GM21381 (cell line): ENCODE data around the gene SETD5.

Source experiments
- ATAC-seq: cut with Tn5 transposase; IDR thresholded peaks from one replicate; pipeline ENCODE4 v1.9.1; 2021; ENCODE audit warnings: mild to moderate bottlenecking, moderate library complexity; ENCODE audit not compliant: unreplicated experiment

SETD5 gene

DNA sequence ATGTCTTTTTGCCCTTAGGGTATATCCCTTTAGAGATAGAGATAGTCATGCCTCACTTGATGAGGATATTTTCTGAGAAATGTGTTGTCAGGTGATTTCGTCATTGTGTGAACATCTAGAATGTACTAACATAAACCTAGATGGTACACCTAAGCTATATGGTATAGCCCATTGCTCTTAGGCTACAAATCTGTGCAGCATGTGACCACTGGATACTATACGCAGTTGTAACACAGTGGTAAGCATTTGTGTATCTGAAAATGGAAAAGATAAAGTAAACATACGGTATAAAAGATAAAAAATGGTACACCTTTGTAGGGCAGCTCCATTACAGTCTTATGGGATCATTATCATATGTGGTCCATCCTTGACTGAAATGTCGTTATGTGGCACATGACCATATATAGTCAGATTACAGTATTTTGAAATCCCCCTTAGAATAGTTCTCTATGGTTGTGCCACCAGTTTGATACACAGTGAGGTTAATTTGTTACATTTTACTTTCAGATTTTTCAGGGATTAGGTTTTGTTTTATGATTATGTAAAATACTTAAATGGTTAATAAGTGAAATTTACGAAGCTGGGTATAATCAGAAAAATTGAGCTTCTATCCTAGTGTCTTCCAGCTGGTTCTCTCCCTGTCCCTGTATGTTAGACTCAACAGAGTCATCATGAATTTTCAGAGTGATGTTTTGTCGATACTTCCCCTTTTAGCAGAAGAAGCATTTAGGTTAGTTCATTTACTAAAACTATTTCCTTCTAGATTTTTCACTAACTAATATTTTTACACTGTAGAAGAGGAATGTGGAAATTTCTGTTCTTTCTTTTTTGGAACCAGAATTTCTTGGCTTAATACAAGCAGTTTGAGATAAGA is 12.8 kb downstream of the SETD5 start:
- no peak for ATAC-seq

GRCh38 chr3:9411302-9411701 is 13.9 kb downstream of the SETD5 start:
- no peak for ATAC-seq

DNA sequence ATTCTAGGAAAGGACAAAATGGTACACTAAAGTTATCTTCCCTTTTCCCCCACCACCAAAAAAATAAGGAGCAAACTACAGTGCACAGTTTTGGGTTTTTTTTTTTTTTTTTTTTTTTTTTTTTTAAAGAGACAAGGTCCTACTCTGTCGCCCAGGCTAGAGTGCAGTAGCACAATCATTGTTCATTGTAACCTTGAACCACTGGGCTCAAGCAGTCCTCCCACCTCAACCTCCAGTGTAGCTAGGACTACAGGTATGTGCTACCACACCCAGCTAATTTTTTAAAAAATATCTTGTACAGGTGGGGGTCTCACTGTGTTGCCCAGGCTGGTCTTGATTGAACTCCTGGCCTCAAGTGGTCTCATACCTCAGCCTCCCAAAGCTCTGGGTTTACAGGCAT is 14.9 kb downstream of the SETD5 start:
- ATAC-seq: no peak

DNA sequence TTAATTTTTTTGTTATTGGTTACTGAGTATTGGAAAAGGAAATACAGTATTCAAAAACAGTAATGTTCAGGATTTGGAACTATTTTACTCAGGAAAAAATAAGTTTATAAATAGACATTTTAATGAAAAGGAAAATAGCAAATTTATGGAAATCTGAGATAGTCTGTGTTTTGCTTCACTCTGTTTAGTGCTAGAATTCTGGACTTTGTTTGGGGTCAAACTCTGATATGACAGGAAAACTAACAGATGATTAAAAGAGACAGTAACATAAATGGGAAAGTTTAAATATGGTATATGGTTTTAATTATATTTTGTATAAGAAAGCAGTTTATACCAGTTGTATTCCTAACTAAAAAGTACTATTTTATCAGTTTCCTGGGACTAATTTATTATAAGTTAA is 17.4 kb downstream of the SETD5 start:
- ATAC-seq: no peak

DNA sequence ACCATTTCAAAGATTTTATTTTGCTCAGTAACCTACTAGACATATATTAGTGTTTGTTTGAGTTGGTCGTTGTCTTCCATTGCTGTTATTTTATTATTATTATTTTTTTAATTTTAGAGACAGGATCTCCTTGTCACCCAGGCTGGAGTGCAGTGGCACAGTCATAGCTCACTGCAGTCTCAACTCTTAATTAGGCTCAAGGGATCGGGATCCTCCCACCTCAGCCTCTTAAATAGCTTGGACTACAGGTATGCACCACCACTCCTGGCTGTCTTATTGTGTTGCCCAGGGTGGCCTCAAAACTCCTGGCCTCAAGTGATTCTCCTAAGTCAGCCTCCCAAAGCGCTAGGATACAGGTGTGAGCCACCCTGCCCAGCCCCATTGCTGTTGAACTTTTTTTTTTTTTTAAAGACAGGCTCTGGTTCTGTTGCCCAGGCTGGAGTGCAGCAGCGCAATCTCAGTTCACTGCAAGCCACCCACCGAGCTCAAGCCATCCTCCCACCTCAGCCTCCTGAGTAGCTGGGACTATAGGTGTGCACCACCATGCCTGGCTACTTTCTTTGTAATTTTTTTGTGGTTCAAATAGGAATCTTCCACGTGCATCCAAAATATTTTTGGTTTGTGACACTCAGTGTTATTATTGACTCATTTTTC is 18.2 kb downstream of the SETD5 start:
- no peak for ATAC-seq

DNA sequence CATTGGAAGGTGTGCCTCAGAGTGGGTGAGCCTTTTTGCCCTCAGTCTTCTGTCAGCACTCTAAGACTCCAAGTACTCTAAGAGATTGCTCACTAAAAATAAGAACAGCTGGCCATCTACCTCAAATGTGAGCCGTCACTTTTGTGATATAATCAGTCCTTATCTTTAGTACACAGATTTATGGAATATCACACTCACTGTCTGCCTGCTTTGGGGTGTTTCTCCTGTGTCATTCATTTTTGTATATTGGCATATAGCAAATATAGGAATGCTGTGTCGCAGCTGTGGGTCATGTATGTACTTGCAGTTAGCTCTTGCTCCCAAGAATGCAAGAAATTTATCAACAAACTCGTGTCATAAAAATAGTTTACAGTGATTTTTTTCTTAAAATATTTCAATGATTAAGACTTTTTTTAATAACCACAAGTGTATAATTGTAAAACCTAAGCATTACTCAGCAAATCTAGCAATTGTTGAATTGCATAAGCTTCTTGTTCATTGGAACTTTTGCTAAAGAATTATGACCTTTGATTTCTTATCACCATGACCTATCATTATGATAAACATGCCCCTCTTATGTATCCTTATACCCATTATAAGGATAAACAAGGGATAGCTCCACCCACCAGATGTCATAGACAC is 18.8 kb downstream of the SETD5 start:
- ATAC-seq: no peak

DNA sequence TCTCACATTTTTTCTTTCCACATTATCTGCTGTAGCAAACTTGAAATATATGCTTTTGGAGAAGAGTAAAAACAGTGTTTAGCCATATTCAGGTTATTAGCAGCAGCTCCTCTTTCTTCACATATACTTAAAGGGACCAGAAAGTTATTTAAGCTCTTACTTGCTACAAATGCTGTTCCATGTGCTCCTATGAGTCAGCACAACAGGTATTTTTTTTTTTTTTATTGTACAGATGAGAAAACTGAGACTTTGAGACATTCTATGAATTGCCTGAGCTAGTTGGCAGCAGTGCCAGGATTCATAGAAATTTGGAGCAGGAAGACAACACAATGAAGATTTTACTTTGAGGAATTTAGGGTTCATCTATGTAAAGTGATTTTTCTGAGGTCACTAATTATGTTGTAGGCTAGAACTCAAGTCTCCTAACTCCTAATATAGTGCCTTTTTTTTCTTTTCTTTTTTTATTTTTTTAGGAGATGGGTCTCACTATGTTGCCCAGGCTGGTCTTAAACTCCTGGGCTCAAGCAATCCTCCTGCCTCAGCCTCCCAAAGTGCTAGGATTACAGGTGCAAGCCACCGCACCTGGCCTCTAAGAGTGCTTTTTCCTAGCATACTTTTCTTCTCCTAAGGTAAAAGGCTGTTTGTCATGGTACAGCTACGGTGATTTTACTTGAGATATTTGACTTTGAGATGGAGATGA is 23.6 kb downstream of the SETD5 start:
- ATAC-seq: no peak

- no peak for ATAC-seq
These were observed 25.5 kb downstream of the SETD5 start for GRCh38 chr3:9422712-9423424.

GRCh38 chr3:9428411-9428810 is 31.0 kb downstream of the SETD5 start:
- no peak for ATAC-seq

- no peak for ATAC-seq
These were observed 33.3 kb downstream of the SETD5 start for GRCh38 chr3:9430733-9431132.

DNA sequence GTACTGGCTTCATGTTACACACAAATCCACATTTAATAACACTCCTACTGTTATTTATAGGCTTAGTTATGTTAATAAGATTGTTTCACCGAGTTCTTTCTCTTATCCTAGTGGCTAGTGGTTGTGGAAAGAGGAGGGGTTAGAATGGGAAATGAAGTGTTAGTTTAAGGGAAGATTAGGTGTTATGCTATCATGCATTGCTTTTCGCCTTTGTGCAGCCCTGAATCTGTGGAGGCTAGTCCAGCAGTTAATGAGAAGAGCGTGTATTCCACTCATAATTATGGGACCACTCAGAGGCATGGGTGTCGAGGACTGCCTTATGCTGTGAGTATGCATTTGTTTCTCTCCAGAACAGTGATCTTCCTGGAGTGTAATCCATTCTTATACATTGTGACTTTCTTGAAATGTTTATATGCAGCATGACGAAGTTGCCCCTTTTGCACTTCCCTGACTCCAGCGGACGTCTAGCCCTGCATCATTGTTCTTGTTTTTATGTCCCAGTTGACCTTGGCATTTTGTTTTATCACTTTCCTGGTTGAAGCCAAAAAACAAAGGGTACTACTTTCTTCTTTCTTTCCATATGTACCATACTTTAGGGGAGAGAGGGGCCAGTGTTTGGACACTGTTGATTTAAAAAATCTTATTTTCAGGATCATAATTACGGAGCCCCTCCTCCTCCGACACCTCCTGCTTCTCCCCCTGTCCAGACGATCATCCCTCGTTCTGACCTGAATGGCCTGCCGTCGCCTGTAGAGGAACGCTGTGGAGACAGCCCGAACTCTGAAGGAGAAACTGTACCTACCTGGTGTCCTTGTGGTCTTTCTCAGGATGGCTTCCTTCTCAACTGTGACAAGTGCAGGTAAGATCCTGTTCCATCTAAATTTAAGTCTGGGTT is 36.5 kb downstream of the SETD5 start:
- ATAC-seq: no peak

GRCh38 chr3:9435316-9435715 is 37.9 kb downstream of the SETD5 start:
- ATAC-seq: no peak

DNA sequence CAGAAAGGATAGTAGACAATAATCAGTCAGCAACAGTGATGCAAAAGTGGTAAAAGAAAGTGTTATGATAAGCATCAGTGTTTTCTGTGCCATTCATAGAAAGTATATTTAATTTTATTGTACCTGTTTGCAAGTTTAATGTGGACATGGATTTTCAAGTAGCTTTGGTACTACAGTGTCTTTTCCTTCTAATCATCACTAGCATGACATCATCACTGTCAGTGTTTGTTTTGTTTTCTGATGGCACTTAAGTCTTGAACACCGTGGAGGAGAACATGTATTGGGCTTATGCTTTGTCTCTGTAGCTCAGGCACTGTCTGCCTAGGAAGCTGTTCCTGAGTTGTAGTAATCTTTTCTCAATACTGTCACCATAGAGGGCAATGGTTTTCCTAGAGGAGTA is 41.9 kb downstream of the SETD5 start:
- ATAC-seq: no peak

- ATAC-seq: no peak
These were observed 44.2 kb downstream of the SETD5 start for GRCh38 chr3:9441501-9442221.

DNA sequence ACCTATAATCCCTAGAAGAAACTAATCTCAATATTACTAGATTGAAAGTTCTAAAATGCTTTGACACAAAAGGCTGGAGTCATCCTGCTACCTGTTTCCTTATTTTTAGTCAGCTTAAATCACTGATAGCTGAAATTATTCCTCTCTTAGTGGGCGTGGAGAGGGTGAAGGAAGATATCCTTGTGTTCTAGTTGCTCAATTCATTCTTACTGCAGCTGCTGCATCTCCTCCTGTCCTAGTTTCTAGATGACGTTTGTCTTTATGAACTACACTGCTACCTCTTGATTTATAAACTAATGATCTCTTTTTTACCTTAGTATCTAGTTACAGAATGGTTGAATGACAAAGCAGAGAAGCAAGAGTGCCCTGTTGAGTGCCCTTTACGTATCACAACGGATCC is 50.7 kb downstream of the SETD5 start:
- no peak for ATAC-seq

DNA sequence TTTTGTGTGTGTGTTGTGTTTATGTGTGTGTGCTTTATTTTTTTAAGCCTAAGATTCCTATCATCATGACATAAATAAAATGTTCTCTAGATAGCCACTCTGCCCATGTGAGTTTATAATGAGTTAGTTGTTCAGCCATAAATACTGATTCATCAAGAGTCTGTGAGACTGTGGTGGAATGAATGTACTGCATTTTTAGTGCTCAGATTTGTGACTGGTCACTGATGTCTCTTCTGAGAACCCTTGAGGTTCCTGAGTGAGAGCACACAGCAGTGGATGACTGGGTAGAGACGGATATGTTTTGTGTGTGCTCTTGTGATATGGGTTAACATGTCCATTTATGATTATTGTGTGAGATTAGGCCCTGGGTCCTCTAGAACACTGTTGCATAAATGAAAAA is 51.2 kb downstream of the SETD5 start:
- no peak for ATAC-seq

DNA sequence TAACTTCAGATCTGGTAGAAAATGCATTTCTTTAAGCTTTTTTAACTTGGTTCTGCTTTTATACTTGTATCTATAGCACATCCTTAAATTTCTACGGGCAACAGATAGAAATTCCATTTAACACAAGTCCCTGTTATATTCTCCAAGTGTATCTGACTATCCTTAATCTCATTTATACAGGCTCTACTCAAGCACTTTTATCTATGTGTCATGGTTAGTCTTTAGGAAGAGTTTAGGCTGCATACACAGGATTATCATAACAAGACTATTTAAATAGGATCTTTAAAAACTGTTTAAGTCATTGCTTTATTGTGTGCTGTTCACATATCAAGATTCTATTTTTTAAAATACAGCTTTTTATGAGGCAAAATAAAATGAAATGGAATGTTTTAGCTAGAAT is 52.7 kb downstream of the SETD5 start:
- ATAC-seq: no peak

- no peak for ATAC-seq
These were observed 53.6 kb downstream of the SETD5 start for GRCh38 chr3:9450991-9451390.

DNA sequence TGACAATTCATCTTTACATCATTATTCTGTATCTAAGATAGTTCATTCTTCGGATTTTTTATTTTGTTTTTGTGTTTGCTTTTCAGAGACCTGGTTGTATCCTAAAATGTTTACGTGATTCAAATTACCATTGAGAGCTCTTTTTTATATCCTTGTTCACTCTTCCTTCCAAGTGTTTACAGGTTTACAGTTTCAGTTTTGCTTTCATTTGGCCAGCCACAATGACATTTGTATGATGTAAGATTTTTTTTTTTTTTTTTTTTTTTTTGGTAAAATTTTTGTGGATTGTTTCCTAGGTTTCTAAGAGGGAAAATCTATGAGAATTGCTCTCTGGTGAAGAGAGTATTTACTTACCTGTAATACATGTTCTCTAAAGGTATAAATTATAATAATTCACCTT is 55.0 kb downstream of the SETD5 start:
- no peak for ATAC-seq
